Prostate gland (tissue), 2 donors: Measurements from ENCODE around the gene GSPT2. TPM values are rescaled to one million over a fixed set of nuclear protein-coding genes. Genes with fewer than 3 reads are reported as not detected.

ENCODE experiments used
- DNase-seq: peaks from one replicate; pipeline ENCODE4 v3.0.0-alpha.2; 2019; ENCODE audit warnings: low spot score
- H3K27ac ChIP-seq, 2 donors: fragments of 200-600 bp; sonication (generic); 2 replicates each; pipeline ENCODE4 v1.5.1; 2017 to 2019
- H3K27me3 ChIP-seq: fragments of 200-600 bp; sonication (generic); replicated peaks from 2 replicates; pipeline ENCODE4 v1.5.1; 2019; ENCODE audit not compliant: insufficient read depth
- H3K36me3 ChIP-seq, 2 donors: fragments of 200-600 bp; sonication (generic); 1 replicate in 1 of 2; 2 replicates in 1 of 2; pipeline versions ENCODE4 v1.5.1 to v1.8.1; 2017 to 2019
- H3K4me1 ChIP-seq: fragments of 200-600 bp; sonication (generic); replicated peaks from 2 replicates; pipeline ENCODE4 v1.5.1; 2019
- H3K4me3 ChIP-seq, 2 donors: fragments of 200-600 bp; sonication (generic); 2 replicates each; pipeline ENCODE4 v1.5.1; 2017 to 2019
- H3K9me3 ChIP-seq: fragments of 200-600 bp; sonication (generic); 2 replicates; pipeline ENCODE4 v1.5.1; 2017
- POLR2A ChIP-seq: fragments of 450-650 bp; IDR thresholded peaks from one replicate; pipeline ENCODE4 v1.6.1; 2016; ENCODE audit warnings: antibody characterized with exemption, mild to moderate bottlenecking
- POLR2AphosphoS5 ChIP-seq: sonication (generic); formaldehyde crosslinking; IDR thresholded peaks from one replicate; pipeline ENCODE4 v1.6.1; 2017; ENCODE audit warnings: antibody characterized with exemption
- WGBS: methylation state at CpG from one replicate; pipeline ENCODE4 v1.1.5; 2018; 5-methylcytosine and 5-hydroxymethylcytosine counted together
- intact Hi-C: fragments of 100-400 bp; cut with DNase I; formaldehyde crosslinking; loops from one replicate; pipeline ENCODE4 v1.14.2; 2022
- total RNA-seq, 2 donors: library from RNA; depleted of rRNA; stranded (reverse); fragments of >200 nt; gene quantifications; one replicate each; pipeline ENCODE4 v1.1.0, GENCODE V29; 2016
- TF ChIP-seq, protein P1 (sequence below), 4 experiments: fragments of 200-600 bp in 2 of 4; fragments of 450-650 bp in 2 of 4; sonication (generic) in 2 of 4; IDR thresholded peaks; 1 replicate in 3 of 4; 2 replicates in 1 of 4; pipeline ENCODE4 v1.5.1; 2016 to 2019; ENCODE audit warnings: antibody characterized with exemption in 4 of 4, mild to moderate bottlenecking in 2 of 4, moderate library complexity in 2 of 4

The GSPT2 gene
- total RNA-seq, 2 donors from 2014 or later: 5.9 to 17.4 TPM

DNA sequence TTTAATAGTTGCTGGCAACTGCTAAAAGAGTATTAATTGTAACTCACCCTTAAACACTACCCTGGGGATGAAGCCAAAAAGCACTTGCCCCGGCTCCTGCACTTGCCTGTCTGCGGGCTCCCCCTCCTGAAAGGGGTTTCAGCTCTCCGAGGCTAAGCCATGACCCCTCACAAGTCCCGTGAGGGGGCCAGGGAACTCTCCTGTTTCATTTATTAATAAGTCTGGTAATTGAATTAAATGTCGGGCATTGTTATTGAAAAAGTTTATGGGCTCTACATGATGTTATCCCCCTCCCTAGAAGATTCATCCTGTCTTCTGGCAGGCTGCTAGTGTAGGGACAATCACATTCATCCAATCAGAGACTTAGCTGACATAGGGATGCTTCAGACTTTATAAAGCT lies 23.3 kb downstream of the GSPT2 start:
- WGBS: 49% methylated on average over 5 of the region's 5 CpGs
- TF ChIP-seq POLR2AphosphoS5 (no peak), POLR2A (no peak)
- TF ChIP-seq, protein P1, sequence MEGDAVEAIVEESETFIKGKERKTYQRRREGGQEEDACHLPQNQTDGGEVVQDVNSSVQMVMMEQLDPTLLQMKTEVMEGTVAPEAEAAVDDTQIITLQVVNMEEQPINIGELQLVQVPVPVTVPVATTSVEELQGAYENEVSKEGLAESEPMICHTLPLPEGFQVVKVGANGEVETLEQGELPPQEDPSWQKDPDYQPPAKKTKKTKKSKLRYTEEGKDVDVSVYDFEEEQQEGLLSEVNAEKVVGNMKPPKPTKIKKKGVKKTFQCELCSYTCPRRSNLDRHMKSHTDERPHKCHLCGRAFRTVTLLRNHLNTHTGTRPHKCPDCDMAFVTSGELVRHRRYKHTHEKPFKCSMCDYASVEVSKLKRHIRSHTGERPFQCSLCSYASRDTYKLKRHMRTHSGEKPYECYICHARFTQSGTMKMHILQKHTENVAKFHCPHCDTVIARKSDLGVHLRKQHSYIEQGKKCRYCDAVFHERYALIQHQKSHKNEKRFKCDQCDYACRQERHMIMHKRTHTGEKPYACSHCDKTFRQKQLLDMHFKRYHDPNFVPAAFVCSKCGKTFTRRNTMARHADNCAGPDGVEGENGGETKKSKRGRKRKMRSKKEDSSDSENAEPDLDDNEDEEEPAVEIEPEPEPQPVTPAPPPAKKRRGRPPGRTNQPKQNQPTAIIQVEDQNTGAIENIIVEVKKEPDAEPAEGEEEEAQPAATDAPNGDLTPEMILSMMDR (IDR thresholded peaks at IDR 0.05): no peak
- intact Hi-C loops: no loop called here

DNA sequence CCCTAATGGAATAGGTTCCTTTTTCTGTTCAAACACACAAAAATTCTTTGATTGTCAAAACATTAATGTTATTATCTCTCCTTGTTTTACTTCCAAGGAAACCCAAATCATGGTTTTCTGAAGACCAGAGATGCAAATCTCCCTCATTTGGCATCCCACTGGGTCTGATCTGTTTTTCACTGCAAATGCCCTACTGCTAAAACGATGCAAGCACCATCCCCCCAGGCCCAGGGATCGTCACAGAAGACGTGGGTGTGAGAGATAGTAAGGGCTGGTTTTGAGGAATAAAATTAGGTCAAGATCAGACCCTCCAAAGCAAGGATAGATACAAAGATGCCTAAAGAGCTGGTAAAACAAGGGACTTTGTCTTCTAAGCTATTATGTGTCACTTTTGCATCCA lies 33.6 kb downstream of the GSPT2 start:
- WGBS: 32% methylated on average over 3 of the region's 3 CpGs
- no peaks in the 10 kb centered on the region for H3K36me3 ChIP-seq
- H3K4me3 ChIP-seq: no peak overlapping the region
- H3K9me3 ChIP-seq: no peaks in the 10 kb centered on the region
- H3K27ac ChIP-seq: no peak overlapping the region
- DNase-seq: no peak
- H3K27me3 ChIP-seq: no peaks in the 10 kb centered on the region
- intact Hi-C loops: no loop called here
- no peaks in the 10 kb centered on the region for H3K4me1 ChIP-seq
- TF ChIP-seq, protein P1 (IDR thresholded peaks at IDR 0.05): no peak
- TF ChIP-seq POLR2A (no peak), POLR2AphosphoS5 (no peak)

More for the DNA sequence above, 23.3 kb downstream of the GSPT2 start:
- no peak overlapping the region for H3K4me3 ChIP-seq
- no peaks in the 10 kb centered on the region for H3K9me3 ChIP-seq
- DNase-seq: no peak
- H3K27me3 ChIP-seq: no peaks in the 10 kb centered on the region
- no peak overlapping the region for H3K27ac ChIP-seq
- no peaks in the 10 kb centered on the region for H3K4me1 ChIP-seq
- H3K36me3 ChIP-seq: no peaks in the 10 kb centered on the region

DNA sequence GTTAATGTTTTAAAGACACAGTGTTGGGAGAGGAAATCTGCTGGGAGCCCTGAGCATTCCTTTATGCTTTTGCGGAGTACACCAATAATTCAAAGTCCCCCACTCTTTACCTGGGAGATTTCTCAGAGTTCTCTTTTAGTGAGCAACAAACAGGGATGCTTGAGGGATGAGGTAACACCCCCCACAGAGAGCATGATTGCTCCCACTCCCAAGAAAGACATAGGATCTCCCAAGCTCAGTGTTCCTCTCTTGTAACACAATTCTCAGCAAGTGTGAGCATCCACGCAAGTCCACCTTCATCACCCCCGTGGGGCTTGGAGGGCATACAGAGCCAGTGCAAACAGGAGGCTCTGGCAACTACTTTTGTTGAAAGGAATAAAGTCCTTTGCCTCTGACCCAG lies 36.1 kb downstream of the GSPT2 start:
- H3K36me3 ChIP-seq: no peaks in the 10 kb centered on the region
- H3K9me3 ChIP-seq: no peaks in the 10 kb centered on the region
- intact Hi-C loops: no loop called here
- H3K27me3 ChIP-seq: no peaks in the 10 kb centered on the region
- no peak overlapping the region for H3K4me3 ChIP-seq
- WGBS: 79% methylated on average over 3 of the region's 3 CpGs
- TF ChIP-seq POLR2AphosphoS5: no peak
- TF ChIP-seq, protein P1 (IDR thresholded peaks at IDR 0.05): no peak
- no peak for TF ChIP-seq POLR2A
- DNase-seq: no peak
- no peaks in the 10 kb centered on the region for H3K4me1 ChIP-seq
- no peak overlapping the region for H3K27ac ChIP-seq

DNA sequence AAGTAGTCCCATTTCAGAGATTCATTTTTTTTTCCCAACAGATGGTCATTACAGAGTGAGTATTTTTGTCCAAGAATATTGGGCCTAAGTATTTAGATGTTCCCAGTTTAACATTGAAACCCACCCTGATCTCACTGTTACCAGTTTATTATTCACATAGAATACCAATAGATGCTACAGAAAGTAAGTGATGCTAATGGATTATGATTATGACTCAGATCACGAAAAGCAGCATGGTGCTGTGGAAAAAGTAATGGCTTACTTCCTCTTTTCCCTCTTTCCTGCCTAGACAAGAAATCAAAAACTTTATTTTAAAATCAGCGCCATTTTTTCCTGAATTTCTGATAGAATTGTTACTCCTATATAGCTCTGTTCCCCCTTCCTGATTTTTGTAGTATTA lies 51.9 kb downstream of the GSPT2 start:
- no peaks in the 10 kb centered on the region for H3K4me1 ChIP-seq
- no peaks in the 10 kb centered on the region for H3K27me3 ChIP-seq
- H3K9me3 ChIP-seq: no peaks in the 10 kb centered on the region
- TF ChIP-seq, protein P1 (IDR thresholded peaks at IDR 0.05): no peak
- no peak for TF ChIP-seq POLR2AphosphoS5
- DNase-seq: no peak
- no peak overlapping the region for H3K27ac ChIP-seq
- no peak overlapping the region for H3K4me3 ChIP-seq
- 100% methylated on average over 2 of the region's 2 CpGs for WGBS
- intact Hi-C loops: no loop called here
- H3K36me3 ChIP-seq: no peaks in the 10 kb centered on the region

Other genes with a start within 250 kb of the GSPT2 start
- 100 to 1,000 TPM in 1 of 2 donors, 1 to 10 TPM in 1; 3.6 to 114 TPM for gene NUDT11, start 246.8 kb upstream of the GSPT2 start, total RNA-seq
- gene CENPVL3, start 124.5 kb upstream of the GSPT2 start, total RNA-seq: 10 to 100 TPM in 1 of 2 donors, not detected in 1; 27.3 TPM
- 1 to 10 TPM in 1 of 2 donors, not detected in 1; 3.0 TPM for gene CENPVL2, start 60.6 kb upstream of the GSPT2 start, total RNA-seq
- gene CENPVL1, start 32.9 kb upstream of the GSPT2 start, total RNA-seq: 1 to 10 TPM in 1 of 2 donors, not detected in 1; 3.0 TPM
- gene MAGED1, start 150.2 kb downstream of the GSPT2 start, total RNA-seq: 100 to 1,000 TPM; 138 to 273 TPM